Stimulated activated CD4-positive, alpha-beta T cell treated with anti-CD3 and anti-CD28 coated beads, Interleukin-1b, Interleukin-23, amount 100 ng/mL, for 1 hour (primary cell): Measurements from ENCODE around the gene ITIH1.

Source experiments
- DNase-seq, 2 donors: peaks; one replicate each; pipeline ENCODE4 v3.0.0-alpha.2; 2020; ENCODE audit warnings: low read depth in 2 of 2

Gene ITIH1

GRCh38 chr3:52816199-52816598 lies 38.8 kb downstream of the ITIH1 start:
- DNase-seq = no peak

DNA sequence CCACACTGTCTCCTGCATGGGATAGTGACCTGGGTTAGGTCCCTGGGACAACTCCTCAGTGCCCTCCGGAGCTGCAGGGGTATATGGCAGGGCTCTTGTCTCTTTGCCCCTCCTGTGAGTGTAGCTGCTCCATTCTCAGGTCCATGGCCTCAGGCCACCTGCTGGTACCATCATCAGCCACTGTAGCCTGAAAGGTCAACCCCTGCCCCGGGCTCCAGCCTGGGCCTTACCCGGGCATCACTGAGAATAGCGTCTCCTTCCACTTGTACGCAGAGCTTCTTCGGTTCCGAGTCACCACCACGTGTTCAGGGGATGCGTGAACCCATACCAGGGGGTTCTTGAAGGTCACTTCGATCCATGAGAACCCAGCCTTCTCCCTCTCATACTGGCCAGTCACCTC lies 39.3 kb downstream of the ITIH1 start:
- no peak for DNase-seq

- DNase-seq = no peak
Observed at GRCh38 chr3:52817221-52817620, 39.8 kb downstream of the ITIH1 start.

- DNase-seq = no peak
Observed at GRCh38 chr3:52817860-52818259, 40.5 kb downstream of the ITIH1 start.

GRCh38 chr3:52819936-52820335 lies 42.5 kb downstream of the ITIH1 start:
- no peak for DNase-seq

- no peak for DNase-seq
Observed at GRCh38 chr3:52820736-52821135, 43.3 kb downstream of the ITIH1 start.

- DNase-seq = no peak
Observed at GRCh38 chr3:52822363-52822762, 45.0 kb downstream of the ITIH1 start.

GRCh38 chr3:52824037-52824436 lies 46.6 kb downstream of the ITIH1 start:
- no peak for DNase-seq

- no peak for DNase-seq
Observed at GRCh38 chr3:52827441-52827840, 50.0 kb downstream of the ITIH1 start.

DNA sequence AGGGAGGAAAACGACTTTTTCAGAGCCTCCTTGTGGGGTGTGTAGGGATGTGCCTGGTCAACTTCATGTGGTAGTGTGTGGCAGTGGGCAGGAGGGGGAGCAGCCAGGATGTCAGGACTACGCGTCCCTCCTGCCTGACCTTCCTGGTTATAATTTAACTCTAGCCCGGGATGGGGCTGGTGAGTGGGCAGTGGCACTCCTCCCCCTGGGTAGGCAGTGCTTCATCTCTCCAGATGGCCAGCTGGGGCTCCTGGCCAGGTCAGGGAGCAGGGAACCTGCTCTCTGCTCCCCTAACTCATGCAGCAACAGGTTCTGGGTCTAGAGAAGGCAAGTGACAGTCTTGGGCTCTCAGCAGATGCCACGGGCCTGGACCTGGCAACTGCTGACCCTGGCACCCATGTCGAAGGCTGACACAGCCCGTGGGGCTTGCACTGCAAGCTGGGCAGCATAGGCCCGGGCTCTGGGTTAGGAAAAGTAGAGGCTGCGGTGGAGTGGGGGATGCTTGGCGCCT lies 50.5 kb downstream of the ITIH1 start:
- DNase-seq = no peak

- no peak for DNase-seq
Observed at GRCh38 chr3:52829482-52829881, 52.1 kb downstream of the ITIH1 start.

- DNase-seq = no peak
Observed at GRCh38 chr3:52829906-52830463, 52.6 kb downstream of the ITIH1 start.

DNA sequence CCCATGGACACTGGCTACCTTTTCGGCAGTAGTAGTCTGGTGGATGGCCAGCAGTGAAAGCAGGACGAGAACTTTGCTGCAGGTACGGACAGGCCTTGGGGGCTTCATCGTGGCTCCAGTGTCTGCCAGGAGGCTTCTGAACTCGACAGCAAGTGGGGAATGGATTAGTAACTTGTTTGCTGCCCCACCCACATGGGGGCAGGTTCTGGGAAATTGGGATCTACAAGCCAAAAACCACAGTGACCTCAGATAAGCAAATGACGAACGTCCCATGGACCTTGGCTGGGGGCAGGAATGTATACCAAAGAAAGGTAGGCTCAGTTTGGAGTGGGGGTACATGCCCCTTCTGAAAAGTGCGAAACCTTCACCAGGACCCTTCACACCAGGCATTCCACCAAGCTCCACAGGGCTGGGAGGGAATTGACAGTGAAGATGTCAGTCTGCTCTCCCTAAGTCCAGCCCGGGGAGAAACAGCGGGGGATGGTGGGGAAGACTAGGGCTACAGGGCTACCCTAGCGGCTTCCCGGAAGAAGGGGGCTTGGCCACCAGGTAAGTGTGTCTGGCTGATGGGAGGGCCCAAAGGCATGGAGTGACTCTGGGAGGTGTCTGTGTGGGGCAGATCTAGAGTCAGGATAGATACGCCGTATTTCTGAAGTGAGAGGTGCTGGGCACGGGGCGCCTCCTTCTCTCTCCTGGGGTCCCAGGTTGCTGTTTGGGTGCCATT lies 53.3 kb downstream of the ITIH1 start, which contains the start of gene ITIH4:
Gene ITIH4, minus strand, starts transcription at position 138 of the 724 bp plus-strand sequence. Its CDS starts 30 bp downstream, at position 108.
- no peak for DNase-seq

GRCh38 chr3:52831500-52832301 lies 54.3 kb downstream of the ITIH1 start:
- DNase-seq = no peak

DNA sequence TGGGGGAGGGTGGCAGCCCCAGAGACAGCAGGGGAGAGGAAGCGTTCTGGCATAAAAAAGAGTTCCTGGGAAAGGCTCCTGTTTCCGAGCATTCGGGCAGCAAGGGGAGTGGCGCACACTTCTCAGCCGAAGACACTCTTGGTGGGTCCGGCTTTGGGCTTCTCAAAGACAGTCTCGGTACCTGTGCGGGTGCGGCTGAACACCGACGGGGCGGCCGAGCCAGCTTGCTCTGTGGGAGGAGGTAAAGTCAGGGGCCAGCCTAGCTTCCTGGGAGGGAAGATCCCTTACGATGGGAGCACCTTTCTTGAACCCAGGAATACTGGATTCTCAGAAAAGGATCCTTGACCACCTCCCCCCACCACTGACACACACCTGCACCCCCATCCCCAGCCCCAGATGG lies 55.8 kb downstream of the ITIH1 start:
- no peak for DNase-seq

DNA sequence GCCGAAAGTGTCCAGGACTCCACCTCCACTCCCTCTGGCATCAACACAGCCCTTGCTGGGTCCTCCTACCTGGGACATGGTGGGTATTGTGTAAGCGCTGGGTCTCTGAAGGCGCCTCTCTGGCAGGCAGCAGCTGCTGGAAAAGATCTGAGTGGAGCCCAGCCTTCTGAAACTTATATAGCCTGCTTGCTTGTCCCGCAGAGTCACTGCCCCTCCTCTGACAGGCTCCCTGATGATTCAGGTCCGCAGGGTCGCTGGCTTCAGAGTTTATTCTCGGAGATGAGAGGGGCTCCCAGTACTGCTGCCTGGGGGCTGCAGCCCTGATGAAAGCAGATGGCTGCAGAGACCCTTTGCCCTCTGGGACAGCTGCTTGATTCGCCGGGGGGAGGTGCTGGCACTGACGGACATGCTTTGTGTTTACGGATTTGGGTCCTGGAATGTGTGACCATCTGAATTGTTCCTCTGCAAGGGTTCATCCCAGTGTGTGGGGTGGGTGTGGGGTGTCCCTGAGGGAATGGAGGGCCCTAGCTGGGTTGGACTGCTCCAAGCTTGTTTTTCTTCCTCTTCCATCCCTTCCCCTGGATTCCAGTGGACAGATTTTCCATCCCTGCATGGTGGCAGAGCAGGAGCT lies 57.6 kb downstream of the ITIH1 start, which contains the start of gene MUSTN1:
Gene MUSTN1, minus strand, starts transcription at position 149 of the 631 bp plus-strand sequence. Its CDS starts 71 bp downstream, at position 78.
- DNase-seq = no peak

DNA sequence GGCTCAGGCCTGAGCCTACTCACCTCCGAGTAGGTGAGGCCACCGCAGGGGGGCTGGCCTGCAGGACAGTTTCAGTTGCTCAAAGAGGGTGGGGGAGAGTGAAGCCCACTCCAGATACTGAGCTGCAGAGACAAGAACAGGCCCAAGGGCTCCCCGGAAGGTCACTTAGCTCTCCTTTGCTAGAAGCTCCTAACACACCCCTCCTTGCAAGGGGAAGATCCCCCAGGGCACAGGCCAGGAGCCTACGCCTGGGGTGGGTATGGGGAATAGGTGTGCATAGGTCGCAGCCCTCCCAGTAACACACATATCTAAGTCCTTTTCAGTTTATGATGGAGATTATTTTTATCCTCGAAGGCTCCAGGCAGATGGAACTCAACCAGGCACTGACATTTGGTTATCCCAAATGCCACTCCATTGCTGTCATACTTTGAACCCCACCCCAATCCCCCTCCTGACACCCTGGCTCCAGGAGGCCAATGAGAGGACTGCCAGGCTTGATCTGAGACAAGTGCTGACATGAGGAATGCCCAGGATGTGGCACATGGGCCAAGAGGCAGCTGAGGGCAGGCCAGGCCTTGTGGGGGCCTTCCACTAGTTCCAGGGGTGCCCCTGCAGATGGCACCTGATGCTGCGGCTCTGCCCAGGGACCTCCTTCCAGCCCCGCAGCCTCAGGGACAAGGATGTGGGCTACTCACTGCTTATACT lies 58.5 kb downstream of the ITIH1 start:
- no peak for DNase-seq

GRCh38 chr3:52836471-52836845 lies 59.1 kb downstream of the ITIH1 start:
- no peak for DNase-seq

DNA sequence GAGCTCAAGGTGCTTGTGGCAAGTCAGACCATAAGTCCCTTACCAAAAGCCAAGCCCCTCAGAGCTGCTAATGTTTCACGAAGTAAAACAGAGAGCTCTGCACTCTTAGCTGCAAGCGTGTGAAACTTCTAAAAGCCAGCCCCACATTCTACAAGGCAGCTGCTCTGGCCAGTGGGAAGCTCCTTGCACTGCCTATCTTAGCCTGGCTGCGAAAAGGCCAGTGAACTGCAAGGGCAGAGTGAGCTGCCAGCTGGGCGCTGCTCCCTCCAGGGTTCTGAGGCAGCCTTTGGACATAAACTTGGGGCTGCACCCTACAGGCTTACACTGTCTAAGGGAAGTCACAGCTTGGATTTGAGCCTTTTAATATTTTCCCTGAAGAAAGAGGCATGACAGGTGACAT lies 59.6 kb downstream of the ITIH1 start:
- no peak for DNase-seq

DNA sequence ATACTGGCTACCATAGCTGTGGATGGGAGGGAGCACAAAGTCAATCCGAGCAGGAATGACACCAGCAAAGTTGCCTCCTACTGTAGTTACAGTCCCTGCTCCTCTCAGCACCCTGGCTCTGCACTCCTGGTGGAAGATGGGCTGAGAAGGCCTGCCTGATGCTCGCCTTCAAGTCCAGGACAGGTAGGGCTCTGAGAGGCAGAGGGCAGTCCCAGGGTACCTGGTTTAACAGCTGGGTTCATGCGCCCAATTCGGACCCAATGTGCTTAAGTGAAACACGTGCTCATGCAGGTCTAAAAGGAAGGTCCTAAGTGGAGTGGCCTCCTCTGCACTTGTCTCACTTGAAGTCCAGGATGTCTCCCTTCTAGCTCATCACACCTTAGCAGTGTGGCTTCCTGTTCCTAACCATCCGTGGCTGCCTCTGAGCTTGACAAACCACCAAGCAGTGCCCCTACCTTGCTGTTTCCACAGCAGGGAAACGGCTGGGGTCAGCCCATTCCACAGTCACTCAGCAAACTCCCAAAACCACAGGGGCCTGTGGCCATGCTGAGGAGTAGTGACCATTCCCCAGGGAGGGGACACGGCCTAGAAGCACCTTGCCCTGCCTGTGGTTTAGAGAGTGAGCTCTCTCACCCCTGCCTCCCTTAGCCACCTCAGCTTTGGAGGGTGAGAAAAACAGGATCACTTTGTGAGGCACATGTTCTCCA lies 61.3 kb downstream of the ITIH1 start:
- DNase-seq = no peak

DNA sequence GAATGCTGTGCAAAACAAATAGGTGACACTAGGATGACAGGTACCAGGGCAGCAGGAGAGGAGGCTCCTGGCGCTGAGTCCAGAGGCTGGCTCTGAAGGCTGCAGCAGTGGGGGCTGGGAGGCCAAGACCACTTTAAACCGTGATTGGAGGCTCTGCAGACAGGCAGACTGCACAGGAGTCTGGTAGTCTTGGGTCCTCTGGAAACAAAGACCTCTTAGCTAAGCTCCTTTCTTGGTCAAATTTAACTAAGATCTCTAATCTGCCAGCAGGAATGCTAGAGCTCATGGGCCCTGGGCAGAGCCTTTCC lies 61.8 kb downstream of the ITIH1 start:
- no peak for DNase-seq
